Activated CD4-positive, alpha-beta T cell treated with anti-CD3 and anti-CD28 coated beads for 1 hour (primary cell): Measurements from ENCODE around the gene SPTLC2.
A peak's percentile ranks its signal among the peaks of the same experiment; 100 is the strongest.

Experiments used
- DNase-seq: peaks from one replicate; pipeline ENCODE4 v3.0.0-alpha.2; 2020

Gene SPTLC2

DNA sequence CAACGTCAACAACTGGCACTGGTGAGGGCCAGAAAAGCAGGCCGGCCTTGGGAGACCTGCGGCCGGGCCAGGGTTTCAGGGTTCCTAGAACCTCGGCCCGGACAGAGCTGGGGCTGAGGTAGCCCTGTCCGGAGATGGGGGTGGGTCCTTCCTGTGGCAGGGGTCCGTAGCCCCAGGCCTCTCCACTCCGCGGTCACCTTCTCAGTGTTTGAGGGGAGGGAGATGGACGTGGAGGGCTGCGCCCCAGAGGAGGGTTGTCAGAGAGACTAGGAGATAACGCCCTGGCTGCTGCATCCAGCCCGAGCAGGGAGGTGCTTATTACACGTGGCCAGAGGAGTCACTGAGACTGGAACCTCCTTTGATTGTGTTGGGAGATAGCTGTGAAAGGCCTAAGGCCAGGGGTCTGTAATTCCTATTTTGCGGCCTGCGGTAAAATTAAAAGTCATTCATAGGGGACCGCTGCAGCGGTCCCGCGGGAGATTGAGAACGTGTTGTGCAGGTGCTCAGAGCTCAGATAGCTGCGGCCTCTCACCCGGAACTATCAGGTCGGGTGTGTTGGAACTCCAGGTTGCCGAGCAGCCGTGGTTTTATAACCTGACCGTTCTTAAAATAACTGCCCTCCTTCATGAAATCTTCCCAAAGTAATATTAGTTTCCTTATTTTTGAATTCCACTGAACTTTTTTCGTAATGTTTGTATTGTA is 158.0 kb downstream of the SPTLC2 start:
- DNase-seq, result no peak

DNA sequence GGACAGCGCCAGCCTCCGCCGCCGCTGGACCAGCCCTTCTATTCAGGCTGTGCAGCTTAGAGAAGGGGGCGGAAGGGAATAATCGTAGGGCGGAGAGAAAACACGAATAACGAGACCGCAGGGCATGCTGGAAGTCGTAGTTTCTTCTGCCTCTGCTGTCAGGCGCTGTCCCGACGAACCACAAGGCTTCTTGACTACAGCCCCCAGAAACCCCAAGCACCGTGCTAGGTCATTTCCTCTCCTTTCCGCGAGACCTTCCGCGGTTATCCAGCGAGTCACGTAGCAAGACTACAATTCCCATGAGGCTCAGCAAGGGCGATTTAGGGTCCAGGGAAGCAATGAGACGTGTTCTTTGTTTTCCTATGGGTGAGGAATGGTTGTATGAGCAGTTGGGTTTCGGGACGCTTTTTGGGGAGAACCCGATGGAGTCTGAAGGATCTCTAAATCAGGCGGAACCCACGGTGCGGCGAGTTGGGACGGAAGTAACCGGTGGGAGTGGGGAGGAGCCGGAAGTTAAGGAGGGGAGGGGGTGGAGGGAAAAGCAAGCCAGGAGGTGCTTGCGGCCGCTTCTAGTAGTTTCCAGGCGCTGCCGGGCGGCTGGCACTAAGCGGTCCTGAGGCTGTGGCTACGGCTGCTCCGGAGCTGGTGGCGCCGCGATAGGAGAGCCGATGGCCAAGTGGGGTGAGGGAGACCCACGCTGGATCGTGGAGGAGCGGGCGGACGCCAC is 158.8 kb downstream of the SPTLC2 start, which contains the start of the genes AHSA1 and VIPAS39:
Gene AHSA1 (plus strand): TSS at position 572 of the 727 bp plus-strand sequence. CDS start 97 bp downstream, at position 669.
Gene VIPAS39 (minus strand): TSS at position 80 of the 727 bp plus-strand sequence. CDS start 3,499 bp downstream, outside the sequence.
- DNase-seq, result peak; percentile 88

DNA sequence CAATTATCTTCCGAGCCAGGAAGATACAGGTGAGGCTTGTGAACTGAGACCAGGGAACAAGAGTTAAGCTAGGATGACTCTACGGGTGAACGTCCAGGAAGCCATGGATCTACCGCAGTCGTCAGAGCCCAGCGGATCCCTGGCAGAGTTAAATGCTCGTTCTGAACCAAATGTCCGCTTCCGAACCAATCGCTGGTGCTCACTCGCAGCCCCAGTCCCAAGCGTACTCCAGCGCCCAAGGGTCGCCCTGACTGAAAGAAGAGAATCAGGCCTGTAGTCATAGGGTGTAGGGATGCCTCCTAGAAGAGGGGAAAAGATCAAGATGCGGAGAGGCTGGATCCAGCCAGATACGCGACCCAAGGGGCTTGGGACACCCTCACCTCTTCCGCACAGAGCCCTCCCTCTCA is 159.3 kb downstream of the SPTLC2 start:
- DNase-seq, result no peak
